ENCODE measurements around the gene MRPL22. TPM values are rescaled to one million over a fixed set of nuclear protein-coding genes. Genes with fewer than 3 reads are reported as not detected.

MRPL22 gene
- total and polyA plus RNA-seq, 4 donors, result 12.5 to 57.3 (median 20.9) TPM

DNA sequence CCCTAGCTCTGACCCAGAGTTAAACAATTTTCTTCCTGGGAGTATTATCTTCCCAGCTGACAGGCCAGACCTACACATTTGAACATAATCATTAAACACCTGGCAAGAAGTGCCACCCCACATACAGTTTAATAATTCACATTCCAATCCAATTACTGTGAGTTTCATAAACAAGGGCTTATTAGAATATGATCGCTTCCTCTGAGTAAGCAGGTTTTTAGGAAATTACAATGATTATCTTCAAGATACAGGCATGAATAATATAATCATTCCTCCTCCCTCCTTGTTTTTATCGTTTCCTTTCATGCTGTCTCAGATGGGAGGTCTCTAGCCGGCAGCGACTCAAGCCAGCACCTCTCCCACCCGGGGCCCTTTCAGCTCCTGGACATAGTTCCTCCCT is 56.9 kb downstream of the MRPL22 start:
- no peak for DNase-seq (ENCODE audit: low spot score)
- H3K27me3 ChIP-seq (ENCODE audit: control insufficient read depth in 4 of 4, insufficient read depth in 4 of 4, low read length in 3 of 4), result no peaks in the 10 kb centered on the region
- WGBS, result 77% methylated on average over 5 of the region's 5 CpGs
- no peak overlapping the region for H3K27ac ChIP-seq (ENCODE audit: low read depth in 1 of 2, low read length in 2 of 2)
- no peak overlapping the region for H3K4me3 ChIP-seq (ENCODE audit: low read depth in 1 of 3, low read length in 3 of 3)
- no peak overlapping the region for H3K9ac ChIP-seq (ENCODE audit: low read depth in 1 of 2, low read length in 2 of 2)
- TF ChIP-seq ATF3 (IDR thresholded peaks at IDR 0.05), result no peak
- TF ChIP-seq FOXA1 (IDR thresholded peaks at IDR 0.05), result no peak
- no peak for TF ChIP-seq ZBTB33 (IDR thresholded peaks at IDR 0.05)
- TF ChIP-seq YY1 (IDR thresholded peaks at IDR 0.05), result no peak
- no peak for TF ChIP-seq HNF4A (conservative IDR thresholded peaks at IDR 0.05)
- TF ChIP-seq MAX (IDR thresholded peaks at IDR 0.05), result no peak
- no peak for TF ChIP-seq JUND (IDR thresholded peaks at IDR 0.05)
- TF ChIP-seq EGR1 (IDR thresholded peaks at IDR 0.05; ENCODE audit: low read depth in 2 of 2), result no peak
- no peak for TF ChIP-seq FOXA2 (IDR thresholded peaks at IDR 0.05)
- no peak for TF ChIP-seq RAD21 (IDR thresholded peaks at IDR 0.05)
- no peak for TF ChIP-seq HNF4G (IDR thresholded peaks at IDR 0.05)
- no peak for TF ChIP-seq RXRA (IDR thresholded peaks at IDR 0.05)
- no peak for TF ChIP-seq SP1 (IDR thresholded peaks at IDR 0.05)
- no peak for TF ChIP-seq GABPA (IDR thresholded peaks at IDR 0.05 in 1 of 2, conservative IDR thresholded peaks at IDR 0.05 in 1 of 2)
- TF ChIP-seq, protein P1, sequence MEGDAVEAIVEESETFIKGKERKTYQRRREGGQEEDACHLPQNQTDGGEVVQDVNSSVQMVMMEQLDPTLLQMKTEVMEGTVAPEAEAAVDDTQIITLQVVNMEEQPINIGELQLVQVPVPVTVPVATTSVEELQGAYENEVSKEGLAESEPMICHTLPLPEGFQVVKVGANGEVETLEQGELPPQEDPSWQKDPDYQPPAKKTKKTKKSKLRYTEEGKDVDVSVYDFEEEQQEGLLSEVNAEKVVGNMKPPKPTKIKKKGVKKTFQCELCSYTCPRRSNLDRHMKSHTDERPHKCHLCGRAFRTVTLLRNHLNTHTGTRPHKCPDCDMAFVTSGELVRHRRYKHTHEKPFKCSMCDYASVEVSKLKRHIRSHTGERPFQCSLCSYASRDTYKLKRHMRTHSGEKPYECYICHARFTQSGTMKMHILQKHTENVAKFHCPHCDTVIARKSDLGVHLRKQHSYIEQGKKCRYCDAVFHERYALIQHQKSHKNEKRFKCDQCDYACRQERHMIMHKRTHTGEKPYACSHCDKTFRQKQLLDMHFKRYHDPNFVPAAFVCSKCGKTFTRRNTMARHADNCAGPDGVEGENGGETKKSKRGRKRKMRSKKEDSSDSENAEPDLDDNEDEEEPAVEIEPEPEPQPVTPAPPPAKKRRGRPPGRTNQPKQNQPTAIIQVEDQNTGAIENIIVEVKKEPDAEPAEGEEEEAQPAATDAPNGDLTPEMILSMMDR (IDR thresholded peaks at IDR 0.05; ENCODE audit: low read depth, low read length, missing input control), result no peak
- no peak for TF ChIP-seq TAF1 (conservative IDR thresholded peaks at IDR 0.05)
- H3K4me1 ChIP-seq (ENCODE audit: control insufficient read depth in 4 of 4, insufficient read depth in 4 of 4, low read length in 3 of 4), result no peaks in the 10 kb centered on the region
- no peaks in the 10 kb centered on the region for H3K9me3 ChIP-seq (ENCODE audit: control insufficient read depth in 4 of 4, low read length in 3 of 4)
- no peaks in the 10 kb centered on the region for H3K36me3 ChIP-seq (ENCODE audit: control insufficient read depth in 4 of 4, insufficient read depth in 3 of 4, low read depth in 1 of 4, low read length in 3 of 4)

GRCh38 chr5:154999865-155000264 is 59.0 kb downstream of the MRPL22 start:
- H3K27ac ChIP-seq (ENCODE audit: low read depth in 1 of 2, low read length in 2 of 2), result no peak overlapping the region
- H3K4me3 ChIP-seq (ENCODE audit: low read depth in 1 of 3, low read length in 3 of 3), result no peak overlapping the region
- no peaks in the 10 kb centered on the region for H3K27me3 ChIP-seq (ENCODE audit: control insufficient read depth in 4 of 4, insufficient read depth in 4 of 4, low read length in 3 of 4)
- 87% methylated on average over 5 of the region's 5 CpGs for WGBS
- H3K36me3 ChIP-seq (ENCODE audit: control insufficient read depth in 4 of 4, insufficient read depth in 3 of 4, low read depth in 1 of 4, low read length in 3 of 4), result no peaks in the 10 kb centered on the region
- H3K9ac ChIP-seq (ENCODE audit: low read depth in 1 of 2, low read length in 2 of 2), result no peak overlapping the region
- TF ChIP-seq JUND (IDR thresholded peaks at IDR 0.05) (no peak), HNF4G (IDR thresholded peaks at IDR 0.05) (no peak)
- no peak for DNase-seq (ENCODE audit: low spot score)
- H3K9me3 ChIP-seq (ENCODE audit: control insufficient read depth in 4 of 4, low read length in 3 of 4), result no peaks in the 10 kb centered on the region
- H3K4me1 ChIP-seq (ENCODE audit: control insufficient read depth in 4 of 4, insufficient read depth in 4 of 4, low read length in 3 of 4), result no peaks in the 10 kb centered on the region

GRCh38 chr5:155001523-155001922 is 60.6 kb downstream of the MRPL22 start:
- Histone ChIP-seq H3K36me3 (ENCODE audit: control insufficient read depth in 4 of 4, insufficient read depth in 3 of 4, low read depth in 1 of 4, low read length in 3 of 4) (no peaks in the 10 kb centered on the region), H3K9me3 (ENCODE audit: control insufficient read depth in 4 of 4, low read length in 3 of 4) (no peaks in the 10 kb centered on the region), H3K4me3 (ENCODE audit: low read depth in 1 of 3, low read length in 3 of 3) (no peak overlapping the region), H3K27me3 (ENCODE audit: control insufficient read depth in 4 of 4, insufficient read depth in 4 of 4, low read length in 3 of 4) (no peaks in the 10 kb centered on the region), H3K4me1 (ENCODE audit: control insufficient read depth in 4 of 4, insufficient read depth in 4 of 4, low read length in 3 of 4) (no peaks in the 10 kb centered on the region), H3K27ac (ENCODE audit: low read depth in 1 of 2, low read length in 2 of 2) (no peak overlapping the region), H3K9ac (ENCODE audit: low read depth in 1 of 2, low read length in 2 of 2) (no peak overlapping the region)
- TF ChIP-seq RAD21 (IDR thresholded peaks at IDR 0.05) (no peak), HNF4G (IDR thresholded peaks at IDR 0.05) (no peak), TAF1 (conservative IDR thresholded peaks at IDR 0.05) (no peak), GABPA (IDR thresholded peaks at IDR 0.05 in 1 of 2, conservative IDR thresholded peaks at IDR 0.05 in 1 of 2) (no peak), NR2F2 (IDR thresholded peaks at IDR 0.05) (no peak), ZBTB33 (IDR thresholded peaks at IDR 0.05) (no peak)
- TF ChIP-seq, protein P1 (IDR thresholded peaks at IDR 0.05; ENCODE audit: low read depth, low read length, missing input control), result no peak
- 93% methylated on average over 4 of the region's 4 CpGs for WGBS
- DNase-seq (ENCODE audit: low spot score), result no peak

Data from liver (tissue), 9 donors.